ENCODE measurements around the gene MRTFB. TPM values are rescaled to one million over a fixed set of nuclear protein-coding genes. Genes with fewer than 3 reads are reported as not detected.

Gene MRTFB
- total RNA-seq, 4 donors from 2014 or later, result 37.8 to 82.7 (median 47.9) TPM

- H3K4me3 ChIP-seq, result peak overlapping the region; percentile 77 to 90 (median 84)
- H3K27me3 ChIP-seq, result no peaks in the 10 kb centered on the region
- peaks cover 0 to 16% (median 9%) of the 10 kb centered on the region in 4 donors for H3K4me1 ChIP-seq
- peak in 3 of 5 experiments; percentile 20 to 39 (median 33) for TF ChIP-seq CTCF (IDR thresholded peaks at IDR 0.05)
- no peak for TF ChIP-seq POLR2A (IDR thresholded peaks at IDR 0.05)
- 0 to 2% methylated on average over 7 to 23 of the region's 23 CpGs for WGBS, 2 donors (ENCODE audit: low coverage in 1 of 2)
- intact Hi-C loops (cut with DNase I; ENCODE audit: low total_unique reads), result no loop called here
- peak; percentile 67 for DNase-seq
- in situ Hi-C loops (cut with MboI; ENCODE audit: low pct_ligation_motif_present in 1 of 4, low pct_unique_long_range_greater_than_20kb in 1 of 4, low sequenced_read_pairs in 3 of 4), result loop anchor here in 3 of 4 donors (5.0 to 25.0 kb wide), 3 partner anchors 252 to 363 kb away; partner anchors contain the start of gene ERCC4 (in 3 of the 3)
- peaks cover 4 to 10% of the 10 kb centered on the region in 2 donors for H3K9me3 ChIP-seq
- H3K36me3 ChIP-seq, result no peaks in the 10 kb centered on the region
- H3K27ac ChIP-seq, result peak overlapping the region; percentile 86 to 91 (median 88)
Observed at GRCh38 chr16:14284930-14285512, 213.9 kb downstream of the MRTFB start.

GRCh38 chr16:14285513-14286367 is 214.6 kb downstream of the MRTFB start:
- intact Hi-C loops (cut with DNase I; ENCODE audit: low total_unique reads), result no loop called here
- TF ChIP-seq POLR2AphosphoS5 (IDR thresholded peaks at IDR 0.05), result peak in 1 of 3 donors; percentile 39
- no peak for TF ChIP-seq POLR2A (IDR thresholded peaks at IDR 0.05)
- TF ChIP-seq EP300 (IDR thresholded peaks at IDR 0.05; ENCODE audit: low read depth), result no peak
- no peak for TF ChIP-seq CTCF (IDR thresholded peaks at IDR 0.05)
- peaks cover 0 to 16% (median 9%) of the 10 kb centered on the region in 4 donors for H3K4me1 ChIP-seq
- WGBS, 2 donors (ENCODE audit: low coverage in 1 of 2), result 2% methylated on average over 53 of the region's 72 CpGs; no CpG with 5 or more reads in 1 of the 2 donors
- DNase-seq, result peak; percentile 95
- peak overlapping the region; percentile 86 to 91 (median 88) for H3K27ac ChIP-seq
- no peaks in the 10 kb centered on the region for H3K27me3 ChIP-seq
- peaks cover 4 to 10% of the 10 kb centered on the region in 2 donors for H3K9me3 ChIP-seq
- H3K36me3 ChIP-seq, result no peaks in the 10 kb centered on the region
- in situ Hi-C loops (cut with MboI; ENCODE audit: low pct_ligation_motif_present in 1 of 4, low pct_unique_long_range_greater_than_20kb in 1 of 4, low sequenced_read_pairs in 3 of 4), result loop anchor here in 3 of 4 donors (5.0 to 25.0 kb wide), 3 partner anchors 252 to 363 kb away; partner anchors contain the start of gene ERCC4 (in 3 of the 3)
- H3K4me3 ChIP-seq, result peak overlapping the region; percentile 77 to 90 (median 84)

GRCh38 chr16:14286368-14287230 is 215.5 kb downstream of the MRTFB start:
- no peaks in the 10 kb centered on the region for H3K36me3 ChIP-seq
- peak overlapping the region; percentile 86 to 91 (median 88) for H3K27ac ChIP-seq
- intact Hi-C loops (cut with DNase I; ENCODE audit: low total_unique reads), result no loop called here
- H3K9me3 ChIP-seq, result peaks cover 4 to 10% of the 10 kb centered on the region in 2 donors
- TF ChIP-seq EP300 (IDR thresholded peaks at IDR 0.05; ENCODE audit: low read depth) (no peak), POLR2AphosphoS5 (IDR thresholded peaks at IDR 0.05) (no peak), CTCF (IDR thresholded peaks at IDR 0.05) (no peak), POLR2A (IDR thresholded peaks at IDR 0.05) (no peak)
- DNase-seq, result peak; percentile 22
- H3K4me1 ChIP-seq, result peaks cover 0 to 21% (median 9%) of the 10 kb centered on the region in 4 donors
- in situ Hi-C loops (cut with MboI; ENCODE audit: low pct_ligation_motif_present in 1 of 4, low pct_unique_long_range_greater_than_20kb in 1 of 4, low sequenced_read_pairs in 3 of 4), result loop anchor here in 3 of 4 donors (5.0 to 25.0 kb wide), 3 partner anchors 251 to 364 kb away; partner anchors contain the start of gene ERCC4 (in 3 of the 3)
- no peaks in the 10 kb centered on the region for H3K27me3 ChIP-seq
- peak overlapping the region; percentile 6 to 90 (median 83) for H3K4me3 ChIP-seq
- 41 to 55% methylated on average over 6 to 31 of the region's 31 CpGs for WGBS, 2 donors (ENCODE audit: low coverage in 1 of 2)
